Liver (tissue), 9 donors: ENCODE data around the gene RAB6A. TPM values are rescaled to one million over a fixed set of nuclear protein-coding genes. Genes with fewer than 3 reads are reported as not detected.

Source experiments
- DNase-seq: peaks from one replicate; pipeline ENCODE4 v3.0.0-alpha.2; 2017; ENCODE audit warnings: low spot score
- H3K27ac ChIP-seq, 2 donors: one replicate each; pipeline ENCODE4 v1.7.0; 2013; ENCODE audit warnings: inconsistent platforms in 2 of 2, low read length in 2 of 2, control low read depth in 1 of 2, low read depth in 1 of 2, mild to moderate bottlenecking in 1 of 2
- H3K27me3 ChIP-seq, 4 donors: one replicate each; pipeline versions ENCODE4 v1.6.1 to v1.7.0; 2013; ENCODE audit warnings: low read length in 3 of 4, inconsistent platforms in 1 of 4, mild to moderate bottlenecking in 1 of 4, moderate library complexity in 1 of 4; ENCODE audit not compliant: control insufficient read depth in 4 of 4, insufficient read depth in 4 of 4
- H3K36me3 ChIP-seq, 4 donors: one replicate each; pipeline versions ENCODE4 v1.6.1 to v1.7.0; 2013; ENCODE audit warnings: low read length in 3 of 4, mild to moderate bottlenecking in 3 of 4, low read depth in 1 of 4, moderate library complexity in 1 of 4; ENCODE audit not compliant: control insufficient read depth in 4 of 4, insufficient read depth in 3 of 4
- H3K4me1 ChIP-seq, 4 donors: one replicate each; pipeline versions ENCODE4 v1.6.1 to v1.7.0; 2013; ENCODE audit warnings: low read length in 3 of 4, mild to moderate bottlenecking in 3 of 4, moderate library complexity in 1 of 4; ENCODE audit not compliant: control insufficient read depth in 4 of 4, insufficient read depth in 4 of 4
- H3K4me3 ChIP-seq, 3 donors: one replicate each; pipeline versions ENCODE4 v1.6.1 to v1.7.0; 2013; ENCODE audit warnings: low read length in 3 of 3, control low read depth in 1 of 3, low read depth in 1 of 3, mild to moderate bottlenecking in 1 of 3
- H3K9ac ChIP-seq, 2 donors: one replicate each; pipeline ENCODE4 v1.7.0; 2013; ENCODE audit warnings: low read length in 2 of 2, mild to moderate bottlenecking in 2 of 2, moderate library complexity in 2 of 2, control low read depth in 1 of 2, low read depth in 1 of 2
- H3K9me3 ChIP-seq, 4 donors: one replicate each; pipeline versions ENCODE4 v1.6.1 to v1.7.0; 2013; ENCODE audit warnings: low read length in 3 of 4; ENCODE audit not compliant: control insufficient read depth in 4 of 4
- ATF3 ChIP-seq: IDR thresholded peaks from 2 replicates; pipeline ENCODE4 v1.6.1; 2016; ENCODE audit warnings: antibody characterized with exemption
- CTCF ChIP-seq: fragments of 150-350 bp; IDR thresholded peaks from 2 replicates; pipeline ENCODE4 v1.5.1; 2017; ENCODE audit warnings: improper control_type of control experiment, low read depth, low read length; ENCODE audit not compliant: missing input control
- EGR1 ChIP-seq, 2 donors: IDR thresholded peaks; 2 replicates each; pipeline ENCODE4 v1.6.1; 2016 to 2018; ENCODE audit warnings: antibody characterized with exemption in 2 of 2, low read depth in 2 of 2
- FOXA1 ChIP-seq: IDR thresholded peaks from 2 replicates; pipeline ENCODE4 v1.6.1; 2016; ENCODE audit warnings: antibody characterized with exemption
- FOXA2 ChIP-seq: IDR thresholded peaks from 2 replicates; pipeline ENCODE4 v1.6.1; 2016; ENCODE audit warnings: antibody characterized with exemption
- GABPA ChIP-seq, 2 donors: IDR thresholded peaks in 1 of 2; conservative IDR thresholded peaks in 1 of 2; 2 replicates each; pipeline ENCODE4 v1.6.1; 2016; ENCODE audit warnings: antibody characterized with exemption in 2 of 2, mild to moderate bottlenecking in 1 of 2, moderate library complexity in 1 of 2
- HNF4A ChIP-seq, 2 donors: conservative IDR thresholded peaks; 2 replicates each; pipeline ENCODE4 v1.6.1; 2016; ENCODE audit warnings: antibody characterized with exemption in 2 of 2, mild to moderate bottlenecking in 2 of 2
- HNF4G ChIP-seq: IDR thresholded peaks from 2 replicates; pipeline ENCODE4 v1.6.1; 2016; ENCODE audit warnings: antibody characterized with exemption
- JUND ChIP-seq, 2 donors: IDR thresholded peaks; 2 replicates each; pipeline ENCODE4 v1.6.1; 2016; ENCODE audit warnings: antibody characterized with exemption in 2 of 2
- NR2F2 ChIP-seq: IDR thresholded peaks from 2 replicates; pipeline ENCODE4 v1.6.1; 2016; ENCODE audit warnings: antibody characterized with exemption
- RAD21 ChIP-seq, 2 donors: IDR thresholded peaks; 2 replicates each; pipeline ENCODE4 v1.6.1; 2016; ENCODE audit warnings: antibody characterized with exemption in 2 of 2, mild to moderate bottlenecking in 2 of 2
- RXRA ChIP-seq, 2 donors: IDR thresholded peaks; 2 replicates each; pipeline ENCODE4 v1.6.1; 2017 to 2018; ENCODE audit warnings: antibody characterized with exemption in 2 of 2, mild to moderate bottlenecking in 1 of 2
- SP1 ChIP-seq: IDR thresholded peaks from 2 replicates; pipeline ENCODE4 v1.6.1; 2018; ENCODE audit warnings: antibody characterized with exemption, mild to moderate bottlenecking
- TAF1 ChIP-seq: conservative IDR thresholded peaks from 2 replicates; pipeline ENCODE4 v1.6.1; 2016; ENCODE audit warnings: antibody characterized with exemption, mild to moderate bottlenecking
- YY1 ChIP-seq: IDR thresholded peaks from 2 replicates; pipeline ENCODE4 v1.6.1; 2016; ENCODE audit warnings: antibody characterized with exemption, mild to moderate bottlenecking
- WGBS: extraction: QIAGEN DNeasy Blood & Tissue Kit; methylation state at CpG from one replicate; pipeline ENCODE4 v1.1.7; 2013; 5-methylcytosine and 5-hydroxymethylcytosine counted together
- polyA plus RNA-seq, 2 donors: library from polyadenylated mRNA; stranded (reverse) in 1 of 2; unstranded in 1 of 2; fragments of 200-250 nt in 1 of 2; fragments of >200 nt in 1 of 2; fragmentation: Nextera tagmentation in 1 of 2; extraction: Ambion mirVana in 1 of 2; gene quantifications; one replicate each; pipeline versions ENCODE4 v1.2.1 to v1.2.3, GENCODE V29; 2013 to 2015
- total RNA-seq, 2 donors: library from RNA; depleted of rRNA; stranded (reverse); fragments of >200 nt; gene quantifications; one replicate each; pipeline ENCODE4 v1.2.3, GENCODE V29; 2014
- TF ChIP-seq, protein P1 (sequence below): IDR thresholded peaks from 2 replicates; pipeline ENCODE4 v1.6.1; 2016; ENCODE audit warnings: antibody characterized with exemption
- TF ChIP-seq, protein P2 (sequence below): IDR thresholded peaks from 2 replicates; pipeline ENCODE4 v1.6.1; 2016; ENCODE audit warnings: antibody characterized with exemption, mild to moderate bottlenecking
- TF ChIP-seq, protein P3 (sequence below): IDR thresholded peaks from 2 replicates; pipeline ENCODE4 v1.6.1; 2016; ENCODE audit warnings: antibody characterized with exemption
- donor health status: healthy.
- donor health status: healthy.
- donor health status: healthy.
- donor health status: healthy.
- donor health status: healthy.

The RAB6A gene
- total and polyA plus RNA-seq, 4 donors, result 36.0 to 165 (median 51.5) TPM

DNA sequence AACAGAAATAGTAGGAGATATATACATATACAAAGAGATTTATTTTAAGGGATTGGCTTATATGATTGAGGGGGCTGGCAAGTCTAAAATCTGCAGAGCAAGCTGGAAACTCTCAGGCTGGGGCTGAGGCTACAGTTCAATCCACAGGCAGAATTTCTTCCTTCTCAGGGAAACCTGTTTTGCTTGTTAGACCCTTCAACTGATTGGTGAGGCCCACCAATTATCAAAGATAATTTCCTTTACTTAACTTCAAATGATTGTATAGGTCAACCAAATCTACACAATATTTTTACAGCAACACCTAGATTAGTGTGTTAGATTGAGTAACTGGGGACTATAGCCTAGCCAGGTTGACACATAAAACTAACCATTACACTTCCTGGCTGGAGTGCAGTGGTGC, 119.2 kb downstream of the RAB6A start (continued):
- no peak for TF ChIP-seq CTCF
- no peak for TF ChIP-seq EGR1 (IDR thresholded peaks at IDR 0.05; ENCODE audit: low read depth in 2 of 2)
- no peak for TF ChIP-seq TAF1
- TF ChIP-seq RXRA (IDR thresholded peaks at IDR 0.05), result no peak
- no peak for TF ChIP-seq YY1

DNA sequence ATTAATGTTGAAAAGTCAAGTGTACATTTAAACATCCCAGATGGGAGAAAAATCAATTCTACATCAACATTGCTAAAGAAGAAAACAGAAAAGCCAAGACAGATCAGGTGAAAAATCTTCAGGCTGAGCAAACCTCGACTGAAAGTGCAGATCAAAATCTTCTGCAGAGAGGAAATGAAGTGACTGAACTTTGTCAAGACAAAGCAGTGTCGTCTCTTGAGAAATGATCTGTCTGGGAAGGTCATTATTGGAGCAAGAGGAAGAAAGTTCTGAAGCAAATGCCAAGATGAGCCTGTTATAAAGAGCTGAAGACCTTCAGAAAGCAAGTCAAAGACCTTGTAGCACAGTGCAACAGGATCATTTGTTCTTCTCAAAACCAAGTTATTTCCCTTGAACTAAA, 120.3 kb downstream of the RAB6A start:
- H3K36me3 ChIP-seq, result no peaks in the 10 kb centered on the region
- no peaks in the 10 kb centered on the region for H3K9me3 ChIP-seq
- WGBS, result 52% methylated on average over 2 of the region's 2 CpGs
- H3K9ac ChIP-seq, result no peak overlapping the region
- H3K27me3 ChIP-seq, result no peaks in the 10 kb centered on the region
- no peak overlapping the region for H3K27ac ChIP-seq
- no peaks in the 10 kb centered on the region for H3K4me1 ChIP-seq
- no peak for DNase-seq
- H3K4me3 ChIP-seq, result no peak overlapping the region
- TF ChIP-seq HNF4A (conservative IDR thresholded peaks at IDR 0.05) (no peak), JUND (IDR thresholded peaks at IDR 0.05) (no peak)

DNA sequence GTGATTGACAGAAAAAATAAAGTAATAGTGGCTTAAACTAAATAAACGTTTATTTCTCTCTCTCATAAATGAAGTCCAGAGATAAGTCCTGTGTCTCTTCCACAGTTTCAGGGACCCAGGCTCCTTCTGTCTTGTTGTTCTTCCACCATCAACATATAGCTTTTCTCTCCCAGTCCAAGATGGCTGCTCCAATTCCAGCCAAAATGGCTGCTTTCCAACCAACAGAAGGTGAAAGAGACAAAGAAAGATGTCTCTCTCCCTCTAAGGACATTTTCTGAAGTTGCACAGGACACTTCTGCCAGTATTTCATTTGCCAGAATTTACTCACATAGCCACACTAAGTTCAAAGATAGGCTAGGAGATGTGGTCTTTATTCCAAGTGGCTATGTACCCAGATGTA, 123.9 kb downstream of the RAB6A start:
- no peaks in the 10 kb centered on the region for H3K36me3 ChIP-seq

More for the DNA sequence above, 123.9 kb downstream of the RAB6A start:
- H3K4me1 ChIP-seq, result no peaks in the 10 kb centered on the region
- no peak overlapping the region for H3K9ac ChIP-seq
- DNase-seq, result no peak
- no peaks in the 10 kb centered on the region for H3K27me3 ChIP-seq
- H3K9me3 ChIP-seq, result no peaks in the 10 kb centered on the region
- 86% methylated on average over 1 of the region's 1 CpG for WGBS
- H3K4me3 ChIP-seq, result no peak overlapping the region
- TF ChIP-seq, protein P1, sequence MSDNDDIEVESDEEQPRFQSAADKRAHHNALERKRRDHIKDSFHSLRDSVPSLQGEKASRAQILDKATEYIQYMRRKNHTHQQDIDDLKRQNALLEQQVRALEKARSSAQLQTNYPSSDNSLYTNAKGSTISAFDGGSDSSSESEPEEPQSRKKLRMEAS, result no peak
- TF ChIP-seq RAD21 (IDR thresholded peaks at IDR 0.05), result no peak
- no peak for TF ChIP-seq SP1
- TF ChIP-seq HNF4A (conservative IDR thresholded peaks at IDR 0.05), result no peak
- no peak for TF ChIP-seq JUND (IDR thresholded peaks at IDR 0.05)
- no peak for TF ChIP-seq EGR1 (IDR thresholded peaks at IDR 0.05; ENCODE audit: low read depth in 2 of 2)
- TF ChIP-seq, protein P2, sequence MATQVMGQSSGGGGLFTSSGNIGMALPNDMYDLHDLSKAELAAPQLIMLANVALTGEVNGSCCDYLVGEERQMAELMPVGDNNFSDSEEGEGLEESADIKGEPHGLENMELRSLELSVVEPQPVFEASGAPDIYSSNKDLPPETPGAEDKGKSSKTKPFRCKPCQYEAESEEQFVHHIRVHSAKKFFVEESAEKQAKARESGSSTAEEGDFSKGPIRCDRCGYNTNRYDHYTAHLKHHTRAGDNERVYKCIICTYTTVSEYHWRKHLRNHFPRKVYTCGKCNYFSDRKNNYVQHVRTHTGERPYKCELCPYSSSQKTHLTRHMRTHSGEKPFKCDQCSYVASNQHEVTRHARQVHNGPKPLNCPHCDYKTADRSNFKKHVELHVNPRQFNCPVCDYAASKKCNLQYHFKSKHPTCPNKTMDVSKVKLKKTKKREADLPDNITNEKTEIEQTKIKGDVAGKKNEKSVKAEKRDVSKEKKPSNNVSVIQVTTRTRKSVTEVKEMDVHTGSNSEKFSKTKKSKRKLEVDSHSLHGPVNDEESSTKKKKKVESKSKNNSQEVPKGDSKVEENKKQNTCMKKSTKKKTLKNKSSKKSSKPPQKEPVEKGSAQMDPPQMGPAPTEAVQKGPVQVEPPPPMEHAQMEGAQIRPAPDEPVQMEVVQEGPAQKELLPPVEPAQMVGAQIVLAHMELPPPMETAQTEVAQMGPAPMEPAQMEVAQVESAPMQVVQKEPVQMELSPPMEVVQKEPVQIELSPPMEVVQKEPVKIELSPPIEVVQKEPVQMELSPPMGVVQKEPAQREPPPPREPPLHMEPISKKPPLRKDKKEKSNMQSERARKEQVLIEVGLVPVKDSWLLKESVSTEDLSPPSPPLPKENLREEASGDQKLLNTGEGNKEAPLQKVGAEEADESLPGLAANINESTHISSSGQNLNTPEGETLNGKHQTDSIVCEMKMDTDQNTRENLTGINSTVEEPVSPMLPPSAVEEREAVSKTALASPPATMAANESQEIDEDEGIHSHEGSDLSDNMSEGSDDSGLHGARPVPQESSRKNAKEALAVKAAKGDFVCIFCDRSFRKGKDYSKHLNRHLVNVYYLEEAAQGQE, result no peak
- TF ChIP-seq NR2F2, result no peak
- TF ChIP-seq FOXA2, result no peak
- no peak for TF ChIP-seq ATF3
- no peak for TF ChIP-seq TAF1
- TF ChIP-seq, protein P3, sequence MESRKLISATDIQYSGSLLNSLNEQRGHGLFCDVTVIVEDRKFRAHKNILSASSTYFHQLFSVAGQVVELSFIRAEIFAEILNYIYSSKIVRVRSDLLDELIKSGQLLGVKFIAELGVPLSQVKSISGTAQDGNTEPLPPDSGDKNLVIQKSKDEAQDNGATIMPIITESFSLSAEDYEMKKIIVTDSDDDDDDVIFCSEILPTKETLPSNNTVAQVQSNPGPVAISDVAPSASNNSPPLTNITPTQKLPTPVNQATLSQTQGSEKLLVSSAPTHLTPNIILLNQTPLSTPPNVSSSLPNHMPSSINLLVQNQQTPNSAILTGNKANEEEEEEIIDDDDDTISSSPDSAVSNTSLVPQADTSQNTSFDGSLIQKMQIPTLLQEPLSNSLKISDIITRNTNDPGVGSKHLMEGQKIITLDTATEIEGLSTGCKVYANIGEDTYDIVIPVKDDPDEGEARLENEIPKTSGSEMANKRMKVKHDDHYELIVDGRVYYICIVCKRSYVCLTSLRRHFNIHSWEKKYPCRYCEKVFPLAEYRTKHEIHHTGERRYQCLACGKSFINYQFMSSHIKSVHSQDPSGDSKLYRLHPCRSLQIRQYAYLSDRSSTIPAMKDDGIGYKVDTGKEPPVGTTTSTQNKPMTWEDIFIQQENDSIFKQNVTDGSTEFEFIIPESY, result no peak
- no peak for TF ChIP-seq HNF4G
- TF ChIP-seq CTCF, result no peak
- no peak for TF ChIP-seq RXRA (IDR thresholded peaks at IDR 0.05)
- no peak for TF ChIP-seq FOXA1
- no peak for TF ChIP-seq YY1
- no peak for TF ChIP-seq GABPA (IDR thresholded peaks at IDR 0.05 in 1 of 2, conservative IDR thresholded peaks at IDR 0.05 in 1 of 2)
- no peak overlapping the region for H3K27ac ChIP-seq
